GM12878 (cell line): ENCODE data around the gene EP400. TPM values are rescaled to one million over a fixed set of nuclear protein-coding genes. Genes with fewer than 3 reads are reported as not detected.

ENCODE experiments used
- ATAC-seq: fragments of 200-7000 bp; cut with Tn5 transposase; 3 replicates; pipeline ENCODE4 v1.9.1; 2020; ENCODE audit warnings: mild to moderate bottlenecking, moderate library complexity
- BruUV-seq: library from RNA; stranded (reverse); fragments of 400-500 nt; replicated peaks from 2 replicates; lab custom pipeline; 2021; lab: Mats Ljungman, UMichigan
- CTCF ChIA-PET: fragments of 300-600 bp; sonication (Branson Sonifier 250); formaldehyde crosslinking; extraction: SDS; loops from one replicate; lab custom pipeline; 2021; ENCODE audit warnings: inconsistent platforms; lab: Yijun Ruan, JAX
- POLR2A ChIA-PET: fragments of 350-600 bp; formaldehyde crosslinking; extraction: SDS; loops from one replicate; lab custom pipeline; 2021; ENCODE audit warnings: inconsistent platforms; lab: Charles Lee
- RAD21 ChIA-PET: fragments of 300-600 bp; sonication (Branson Sonifier 250); formaldehyde crosslinking; loops from one replicate; lab custom pipeline; 2023; ENCODE audit warnings: antibody characterized with exemption; ENCODE audit not compliant: unreplicated experiment; lab: Charles Lee
- SMC1A ChIA-PET: fragments of 300-600 bp; sonication (Branson Sonifier 250); formaldehyde crosslinking; loops from one replicate; lab custom pipeline; 2023; ENCODE audit not compliant: unreplicated experiment, uncharacterized antibody; lab: Charles Lee
- DNase-seq: peaks from one replicate; pipeline ENCODE4 v3.0.0-alpha.2; 2011; ENCODE audit warnings: low read depth, low spot score
- FAIRE-seq: peaks from 3 replicates; lab custom pipeline; 2011; peaks lifted over from hg19 to GRCh38; lab: Jason Lieb, UNC
- H2AFZ ChIP-seq: 2 replicates; pipeline ENCODE4 v1.6.0; 2011; ENCODE audit warnings: low read depth, low read length, control low read depth; ENCODE audit not compliant: control insufficient read depth
- H3K27ac ChIP-seq: 2 replicates; pipeline ENCODE4 v1.5.1; 2011; ENCODE audit warnings: control low read depth; ENCODE audit not compliant: control insufficient read depth, insufficient read depth
- H3K27me3 ChIP-seq, 2 experiments: replicated peaks in 1 of 2; 2 replicates each; pipeline versions ENCODE4 v1.6.0 to v1.6.1; 2011; ENCODE audit warnings: low read length in 1 of 2; ENCODE audit not compliant: control insufficient read depth in 2 of 2, insufficient read depth in 2 of 2
- H3K36me3 ChIP-seq, 2 experiments: 2 replicates each; pipeline ENCODE4 v1.5.1; 2011; ENCODE audit warnings: low read length in 1 of 2; ENCODE audit not compliant: control insufficient read depth in 2 of 2, insufficient read depth in 2 of 2
- H3K4me1 ChIP-seq: 2 replicates; pipeline ENCODE4 v1.6.1; 2011; ENCODE audit warnings: mild to moderate bottlenecking, low read length, moderate library complexity, mixed read lengths; ENCODE audit not compliant: control insufficient read depth, insufficient read depth
- H3K4me2 ChIP-seq: 2 replicates; pipeline ENCODE4 v1.6.0; 2011; ENCODE audit warnings: control low read depth; ENCODE audit not compliant: control insufficient read depth, insufficient read depth
- H3K4me3 ChIP-seq: fragments of 200-600 bp; sonication (generic); 2 replicates; pipeline ENCODE4 v1.5.1; 2016
- H3K79me2 ChIP-seq: 2 replicates; pipeline ENCODE4 v1.6.0; 2011; ENCODE audit warnings: low read length; ENCODE audit not compliant: control insufficient read depth, insufficient read depth
- H3K9ac ChIP-seq: 2 replicates; pipeline ENCODE4 v1.8.0; 2011; ENCODE audit warnings: low read length, control low read depth, mixed read lengths; ENCODE audit not compliant: control insufficient read depth, insufficient read depth
- H3K9me3 ChIP-seq: replicated peaks from 3 replicates; pipeline ENCODE4 v1.5.1; 2011; ENCODE audit warnings: mild to moderate bottlenecking, low read length; ENCODE audit not compliant: control insufficient read depth, insufficient read depth
- H4K20me1 ChIP-seq: 2 replicates; pipeline ENCODE4 v1.6.0; 2011; ENCODE audit not compliant: control insufficient read depth, insufficient read depth
- ASH2L ChIP-seq: fragments of 300-600, 200-600 bp; sonication (generic); IDR thresholded peaks from 2 replicates; pipeline ENCODE4 v1.6.1; 2017; ENCODE audit warnings: low read depth, mild to moderate bottlenecking, borderline replicate concordance
- EED ChIP-seq: sonication (generic); IDR thresholded peaks from 2 replicates; pipeline ENCODE4 v1.6.1; 2016; ENCODE audit warnings: antibody characterized with exemption, low read depth
- EGR1 ChIP-seq, 2 experiments: IDR thresholded peaks; 1 replicate in 1 of 2; 2 replicates in 1 of 2; pipeline ENCODE4 v1.6.1; 2011 to 2012; ENCODE audit warnings: low read depth in 2 of 2, low read length in 2 of 2, borderline replicate concordance in 1 of 2, mild to moderate bottlenecking in 1 of 2, moderate library complexity in 1 of 2
- ETV6 ChIP-seq, 2 experiments: fragments of 450-650 bp in 1 of 2; IDR thresholded peaks in 1 of 2; conservative IDR thresholded peaks in 1 of 2; 2 replicates each; pipeline ENCODE4 v1.6.1; 2014; ENCODE audit warnings: antibody characterized with exemption in 1 of 2, borderline replicate concordance in 1 of 2, low read depth in 1 of 2, mild to moderate bottlenecking in 1 of 2, moderate library complexity in 1 of 2
- PAX5 ChIP-seq: IDR thresholded peaks from 2 replicates; pipeline ENCODE4 v1.6.1; 2011; ENCODE audit warnings: low read depth, low read length, borderline replicate concordance
- PKNOX1 ChIP-seq: fragments of 450-650 bp; IDR thresholded peaks from 2 replicates; pipeline ENCODE4 v1.6.1; 2016; ENCODE audit warnings: mild to moderate bottlenecking
- RCOR1 ChIP-seq: conservative IDR thresholded peaks from 2 replicates; pipeline ENCODE4 v1.6.1; 2012; ENCODE audit warnings: low read depth, low read length, improper control_type of control experiment
- SIN3A ChIP-seq: IDR thresholded peaks from 2 replicates; pipeline ENCODE4 v1.6.1; 2012; ENCODE audit warnings: low read depth, low read length, improper control_type of control experiment
- SPI1 ChIP-seq: IDR thresholded peaks from 2 replicates; pipeline ENCODE4 v1.6.1; 2011; ENCODE audit warnings: low read depth, mild to moderate bottlenecking, low read length, moderate library complexity, borderline replicate concordance; ENCODE audit not compliant: insufficient read depth
- ZBTB11 ChIP-seq: fragments of 450-650 bp; formaldehyde crosslinking; IDR thresholded peaks from 2 replicates; pipeline ENCODE4 v1.5.0; 2022; ENCODE audit warnings: mild to moderate bottlenecking, missing genetic modification characterization
- WGBS: methylation state at CpG from one replicate; pipeline ENCODE4 v1.1.6; 2016; ENCODE audit warnings: low lambda C conversion rate; ENCODE audit not compliant: insufficient replicate concordance, insufficient coverage; ENCODE audit errors: missing lambda C conversion rate; 5-methylcytosine and 5-hydroxymethylcytosine counted together
- in situ Hi-C: fragments of 300-500 bp; cut with MboI; formaldehyde crosslinking; loops from 9 replicates; pipeline ENCODE4 v1.14.3; 2018; ENCODE audit warnings: mixed read lengths
- intact Hi-C: fragments of 100-400 bp; cut with micrococcal nuclease; formaldehyde crosslinking; loops from one replicate; pipeline ENCODE4 v1.14.2; 2022; ENCODE audit not compliant: unreplicated experiment
- polyA plus RNA-seq, 11 experiments: library from polyadenylated mRNA; depleted of rRNA in 4 of 11; unstranded in 6 of 11; stranded (reverse) in 5 of 11; fragments of >200 nt; fragmentation: Nextera tagmentation in 4 of 11; fragmentation: Illumina TruSeq in 1 of 11; extraction: Ambion mirVana in 4 of 11; extraction: Trizol in 1 of 11; gene quantifications; 1 replicate in 1 of 11; 2 replicates in 10 of 11; pipeline versions ENCODE4 v1.2.1 to v1.2.3, GENCODE V29; 2011 to 2016; ENCODE audit warnings: inconsistent platforms in 2 of 11, missing spikeins in 2 of 11, low read depth in 1 of 11
- total RNA-seq, 4 experiments: library from RNA; depleted of rRNA in 3 of 4; stranded (reverse); fragments of >200 nt in 3 of 4; fragmentation: Illumina TruSeq in 1 of 4; extraction: Trizol in 1 of 4; gene quantifications; 2 replicates each; pipeline versions ENCODE4 v1.2.1 to v1.2.3, GENCODE V29; 2013 to 2021
- TF ChIP-seq, protein P1 (sequence below): IDR thresholded peaks from 2 replicates; pipeline ENCODE4 v1.6.1; 2012; ENCODE audit warnings: low read length, inconsistent platforms

EP400 gene
- total and polyA plus RNA-seq, 10 of the 15 experiments (the other 5 are each of a cell fraction or from before 2014, with no cell fraction given), result 3.8 to 44.2 (median 8.4) TPM

DNA sequence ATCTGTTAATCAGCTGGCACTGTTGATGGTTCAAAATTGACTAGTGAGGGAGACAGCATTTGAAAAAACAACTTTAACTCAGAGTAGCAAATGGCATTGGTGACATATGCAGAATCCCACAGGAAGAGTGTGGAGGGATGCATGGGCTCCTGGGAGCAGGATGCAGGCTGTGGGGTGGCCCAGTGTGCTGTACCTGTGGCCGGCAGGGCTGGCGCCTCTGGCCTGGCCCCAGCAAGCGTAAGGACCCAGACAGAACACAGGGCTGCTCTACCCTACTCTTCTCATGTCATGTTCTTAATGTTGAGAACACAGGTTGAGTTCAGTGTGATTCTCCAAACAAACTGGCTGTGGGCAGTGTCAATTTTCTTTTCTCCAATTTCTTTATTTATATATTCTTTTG lies 160.9 kb downstream of the EP400 start:
- H4K20me1 ChIP-seq, result no peaks in the 10 kb centered on the region
- WGBS, result 74% methylated on average over 3 of the region's 3 CpGs
- H3K9me3 ChIP-seq, result no peaks in the 10 kb centered on the region
- ChIA-PET RAD21 (no interaction called here), SMC1A (no interaction called here), POLR2A (no interaction called here), CTCF (no interaction called here)
- H2AFZ ChIP-seq, result no peak overlapping the region
- DNase-seq (no peak), FAIRE-seq (no peak), ATAC-seq (no peak)
- no peaks in the 10 kb centered on the region for H3K27me3 ChIP-seq
- H3K79me2 ChIP-seq, result no peaks in the 10 kb centered on the region
- no peak overlapping the region for H3K4me3 ChIP-seq
- in situ Hi-C loops (no loop called here), intact Hi-C loops (no loop called here)
- no peak overlapping the region for H3K4me2 ChIP-seq
- no peak overlapping the region for H3K27ac ChIP-seq
- peaks cover 8 to 20% of the 10 kb centered on the region in 2 experiments; a peak in 3 of 4 replicates for H3K36me3 ChIP-seq
- H3K4me1 ChIP-seq, result no peaks in the 10 kb centered on the region
- BruUV-seq, result no TSS peak
- TF ChIP-seq PKNOX1 (no peak), RCOR1 (no peak), EED (no peak), SPI1 (no peak), PAX5 (no peak), SIN3A (no peak)
- no peak overlapping the region for H3K9ac ChIP-seq

DNA sequence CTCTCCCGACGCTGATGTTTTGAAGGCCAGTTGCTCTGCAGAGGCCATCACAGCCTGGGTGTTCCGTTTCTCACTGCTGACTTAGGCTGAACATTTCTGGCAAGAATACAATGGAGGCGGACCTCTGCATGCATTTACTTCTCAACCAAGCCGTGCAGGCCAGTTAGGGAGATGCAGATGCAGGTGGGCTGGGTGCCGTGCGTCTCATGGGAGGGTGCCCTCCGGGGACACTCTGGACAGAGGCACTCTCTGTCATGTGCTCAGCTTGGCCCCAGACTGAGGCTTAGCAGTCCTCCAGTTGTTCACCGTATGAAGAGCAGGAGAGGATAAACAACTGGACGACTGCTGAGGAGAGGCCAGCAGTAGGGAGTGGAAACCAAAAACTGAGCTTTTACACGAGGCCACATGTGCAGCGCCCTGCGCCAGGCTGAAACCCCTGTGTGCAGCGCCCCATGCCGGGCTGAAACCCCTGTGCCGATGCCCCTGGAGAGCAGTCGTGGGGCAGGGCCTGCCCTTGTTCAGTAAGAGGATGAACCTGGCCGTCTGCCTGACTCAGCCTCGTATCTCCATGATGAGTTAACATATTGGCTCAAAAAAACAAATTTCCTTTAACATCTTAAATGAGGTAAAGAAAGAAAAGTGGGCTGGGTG lies 162.0 kb downstream of the EP400 start:
- Histone ChIP-seq H3K9ac (no peak overlapping the region), H3K4me2 (no peak overlapping the region), H3K79me2 (no peaks in the 10 kb centered on the region), H3K36me3 (peaks cover 8 to 23% of the 10 kb centered on the region in 2 experiments; a peak in 3 of 4 replicates), H3K9me3 (no peaks in the 10 kb centered on the region), H2AFZ (no peak overlapping the region), H3K4me1 (no peaks in the 10 kb centered on the region), H4K20me1 (no peaks in the 10 kb centered on the region), H3K27ac (no peak overlapping the region), H3K27me3 (no peaks in the 10 kb centered on the region), H3K4me3 (no peak overlapping the region)
- BruUV-seq, result no TSS peak
- intact Hi-C loops, result no loop called here
- ATAC-seq, result no peak
- no peak for DNase-seq
- ChIA-PET SMC1A (no interaction called here), RAD21 (no interaction called here), CTCF (no interaction called here), POLR2A (no interaction called here)
- no peak for FAIRE-seq
- in situ Hi-C loops, result no loop called here
- 90% methylated on average over 19 of the region's 19 CpGs for WGBS
- TF ChIP-seq ASH2L (no peak), EGR1 (IDR thresholded peaks at IDR 0.05; ENCODE audit: borderline replicate concordance in 1 of 2, low read depth in 2 of 2, low read length in 2 of 2) (no peak), ZBTB11 (no peak), ETV6 (conservative IDR thresholded peaks at IDR 0.05 in 1 of 2, IDR thresholded peaks at IDR 0.05 in 1 of 2; ENCODE audit: borderline replicate concordance in 1 of 2, low read depth in 1 of 2) (no peak)
- TF ChIP-seq, protein P1, sequence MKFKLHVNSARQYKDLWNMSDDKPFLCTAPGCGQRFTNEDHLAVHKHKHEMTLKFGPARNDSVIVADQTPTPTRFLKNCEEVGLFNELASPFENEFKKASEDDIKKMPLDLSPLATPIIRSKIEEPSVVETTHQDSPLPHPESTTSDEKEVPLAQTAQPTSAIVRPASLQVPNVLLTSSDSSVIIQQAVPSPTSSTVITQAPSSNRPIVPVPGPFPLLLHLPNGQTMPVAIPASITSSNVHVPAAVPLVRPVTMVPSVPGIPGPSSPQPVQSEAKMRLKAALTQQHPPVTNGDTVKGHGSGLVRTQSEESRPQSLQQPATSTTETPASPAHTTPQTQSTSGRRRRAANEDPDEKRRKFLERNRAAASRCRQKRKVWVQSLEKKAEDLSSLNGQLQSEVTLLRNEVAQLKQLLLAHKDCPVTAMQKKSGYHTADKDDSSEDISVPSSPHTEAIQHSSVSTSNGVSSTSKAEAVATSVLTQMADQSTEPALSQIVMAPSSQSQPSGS, result no peak
